T-helper 2 cell treated with Interferon-gamma antibody and Interleukin-4, amounts not matched to agents 5 μg/mL and 100 μg/mL, for 36 hours (primary cell): Measurements from ENCODE around the gene FRS2.
"Not testable (repeated sequence)": the region's sequence is repeated elsewhere in the genome, so short reads cannot be mapped to it uniquely, and the experiment has no call there.

ENCODE experiments used
- DNase-seq: peaks from one replicate; pipeline ENCODE4 v3.0.0; 2021; ENCODE audit warnings: low spot score
- H3K27ac Mint-ChIP-seq: one replicate; pipeline ENCODE4 v1.8.0; 2021; ENCODE audit warnings: mild to moderate bottlenecking, mixed read lengths
- H3K27me3 Mint-ChIP-seq: one replicate; pipeline ENCODE4 v1.8.0; 2021; ENCODE audit warnings: low read depth, mixed read lengths
- H3K36me3 Mint-ChIP-seq: one replicate; pipeline ENCODE4 v1.8.0; 2021; ENCODE audit warnings: low read depth, mixed read lengths
- H3K4me1 Mint-ChIP-seq: one replicate; pipeline ENCODE4 v1.8.0; 2021; ENCODE audit warnings: low read depth, mixed read lengths
- H3K4me3 Mint-ChIP-seq: one replicate; pipeline ENCODE4 v1.8.0; 2022; ENCODE audit warnings: mild to moderate bottlenecking, moderate library complexity, mixed read lengths
- H3K9me3 Mint-ChIP-seq: one replicate; pipeline ENCODE4 v1.8.0; 2021; ENCODE audit warnings: mixed read lengths

FRS2 gene

DNA sequence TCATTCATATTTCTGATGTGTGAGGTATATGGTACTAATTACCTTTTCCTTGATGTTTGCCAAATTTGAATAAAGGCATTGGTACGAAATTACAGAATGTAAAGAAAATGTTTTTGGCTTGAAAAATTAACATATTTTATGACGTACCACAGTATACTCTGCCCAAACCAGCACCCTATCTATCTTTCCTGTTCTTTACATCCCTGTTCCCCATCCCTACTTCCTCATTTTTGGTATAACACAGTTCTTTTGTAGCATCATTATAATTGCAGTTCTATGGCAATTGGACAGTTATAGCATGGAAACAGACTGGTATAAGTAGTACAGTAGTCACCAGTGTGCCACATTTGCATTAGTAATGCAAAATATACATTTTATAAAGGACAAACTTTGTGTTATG is 108.1 kb downstream of the FRS2 start:
- no peak overlapping the region for H3K27ac Mint-ChIP-seq
- no peaks in the 10 kb centered on the region for H3K27me3 Mint-ChIP-seq
- no peak for DNase-seq
- peaks cover 3% of the 10 kb centered on the region for H3K4me1 Mint-ChIP-seq
- no peak overlapping the region for H3K4me3 Mint-ChIP-seq
- no peaks in the 10 kb centered on the region for H3K9me3 Mint-ChIP-seq
- H3K36me3 Mint-ChIP-seq, result peaks cover 13% of the 10 kb centered on the region

DNA sequence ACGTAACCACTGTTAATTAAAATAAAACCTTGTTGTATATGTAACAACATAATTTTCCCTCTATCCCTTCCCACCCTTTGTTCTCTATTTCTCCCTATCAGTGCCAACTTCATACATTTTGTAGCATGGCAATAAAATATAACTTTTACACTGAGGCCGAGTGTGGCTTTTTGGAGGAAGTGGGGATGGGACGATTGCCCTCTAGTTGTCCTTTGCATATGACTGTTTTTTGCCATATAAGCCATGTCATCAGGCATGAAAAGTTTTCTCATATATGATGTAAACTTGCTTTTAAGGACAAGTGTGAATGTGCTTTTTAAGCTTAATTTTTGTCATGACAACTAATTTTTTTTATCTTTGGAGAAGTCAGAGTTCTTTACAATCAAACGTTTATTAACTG is 108.8 kb downstream of the FRS2 start:
- Mint-ChIP-seq H3K4me3 (no peak overlapping the region), H3K27ac (no peak overlapping the region), H3K4me1 (peaks cover 3% of the 10 kb centered on the region), H3K36me3 (peaks cover 10% of the 10 kb centered on the region), H3K9me3 (no peaks in the 10 kb centered on the region), H3K27me3 (no peaks in the 10 kb centered on the region)
- no peak for DNase-seq

DNA sequence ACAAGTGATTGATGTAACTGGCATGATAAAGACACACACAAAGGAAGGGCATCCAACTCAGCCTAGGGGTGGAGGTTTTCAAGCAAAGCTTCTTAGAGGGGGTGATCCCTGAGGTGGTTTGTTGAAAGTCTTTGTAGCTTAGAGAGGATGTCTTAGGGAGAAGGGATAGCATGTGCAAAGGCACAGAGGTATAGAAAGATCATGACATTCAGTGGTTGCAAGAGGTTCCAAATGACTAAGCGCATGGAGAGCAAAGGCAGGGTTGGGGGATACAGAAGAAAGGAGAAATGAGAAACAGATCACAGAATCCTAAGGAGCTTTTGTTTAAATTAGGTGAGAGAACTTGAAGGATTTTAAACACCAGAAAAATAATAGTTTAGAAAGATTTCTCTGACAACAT is 109.9 kb downstream of the FRS2 start:
- no peak for DNase-seq
- Mint-ChIP-seq H3K27me3 (no peaks in the 10 kb centered on the region), H3K36me3 (peaks cover 1% of the 10 kb centered on the region), H3K4me3 (no peak overlapping the region), H3K4me1 (peaks cover 3% of the 10 kb centered on the region), H3K9me3 (no peaks in the 10 kb centered on the region), H3K27ac (no peak overlapping the region)

DNA sequence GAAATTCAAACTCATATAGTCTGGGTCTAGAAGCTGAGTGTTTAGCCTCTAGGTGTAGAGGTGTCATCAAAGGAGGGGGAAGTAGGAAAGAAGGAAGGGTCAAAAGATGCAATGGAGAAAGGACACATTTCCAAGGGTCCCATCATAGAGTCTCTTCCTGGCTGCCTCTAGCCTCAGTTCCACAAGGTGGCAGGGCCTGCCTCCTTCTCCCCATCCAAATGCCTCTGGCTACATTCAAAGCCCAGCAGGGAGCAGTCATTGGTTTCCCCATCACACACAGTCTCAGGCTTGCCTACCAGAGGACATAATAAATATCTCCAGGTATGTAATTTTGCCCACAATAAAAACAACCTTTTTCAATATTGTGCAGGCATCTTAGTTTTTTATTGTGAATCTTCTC is 113.0 kb downstream of the FRS2 start:
- Mint-ChIP-seq H3K4me3 (no peak overlapping the region), H3K27me3 (no peaks in the 10 kb centered on the region), H3K36me3 (peaks cover 23% of the 10 kb centered on the region), H3K9me3 (no peaks in the 10 kb centered on the region), H3K4me1 (peaks cover 6% of the 10 kb centered on the region), H3K27ac (no peak overlapping the region)
- no peak for DNase-seq

DNA sequence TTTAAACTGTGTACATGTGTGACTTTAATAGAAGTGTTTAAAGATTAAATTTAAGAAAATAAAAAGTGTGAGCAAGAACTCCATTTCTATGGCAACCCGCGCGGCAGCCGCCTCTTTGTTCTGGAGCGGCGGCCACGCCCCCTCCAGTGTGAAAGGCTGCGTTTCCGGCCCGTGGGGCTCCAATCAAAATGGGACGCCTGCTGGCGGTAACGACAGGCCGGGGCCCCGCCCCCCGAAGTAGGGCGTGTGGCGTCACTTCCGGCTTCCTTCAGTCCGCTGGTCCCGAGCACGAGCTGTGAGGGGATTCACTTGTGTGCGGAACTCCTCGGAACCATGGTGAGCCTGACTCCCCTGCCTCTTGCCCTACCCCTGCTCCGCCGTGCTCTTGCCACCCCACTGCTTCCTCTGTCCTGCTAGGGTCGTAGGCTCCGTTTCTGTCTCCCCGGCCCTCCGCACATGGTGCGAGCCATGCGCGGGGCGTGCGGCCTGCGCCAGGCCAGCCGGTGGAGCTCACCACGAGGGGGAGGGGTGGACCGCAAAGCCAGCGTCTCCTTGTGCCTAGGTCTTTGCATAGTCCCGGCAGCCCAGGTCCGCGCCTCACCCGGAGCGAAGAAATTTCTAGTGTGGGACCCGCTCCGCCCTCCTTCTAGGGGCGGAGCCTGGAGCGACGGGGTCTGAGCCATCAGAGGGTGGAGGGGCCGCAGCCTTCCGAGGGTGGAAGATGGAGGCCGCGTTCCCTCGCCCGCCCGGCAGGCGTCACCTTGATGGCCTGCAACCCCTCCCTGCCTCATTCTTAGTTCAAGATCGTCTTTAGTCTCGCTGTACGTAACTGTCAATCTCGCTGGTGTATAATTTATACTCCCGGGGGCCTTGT is 115.2 kb downstream of the FRS2 start, which contains the start of gene CCT2:
Gene CCT2, plus strand, starts transcription at position 271 of the 874 bp plus-strand sequence. Its CDS starts 63 bp downstream, at position 334.
- Mint-ChIP-seq H3K4me1 (peaks cover 6% of the 10 kb centered on the region), H3K9me3 (no peaks in the 10 kb centered on the region), H3K4me3 (peak within 1 kb of the TSS; percentile 98), H3K27ac (peak within 1 kb of the TSS; percentile 98), H3K36me3 (peaks cover 41% of the 10 kb centered on the region), H3K27me3 (no peaks in the 10 kb centered on the region)
- DNase-seq, result peak; percentile 96

DNA sequence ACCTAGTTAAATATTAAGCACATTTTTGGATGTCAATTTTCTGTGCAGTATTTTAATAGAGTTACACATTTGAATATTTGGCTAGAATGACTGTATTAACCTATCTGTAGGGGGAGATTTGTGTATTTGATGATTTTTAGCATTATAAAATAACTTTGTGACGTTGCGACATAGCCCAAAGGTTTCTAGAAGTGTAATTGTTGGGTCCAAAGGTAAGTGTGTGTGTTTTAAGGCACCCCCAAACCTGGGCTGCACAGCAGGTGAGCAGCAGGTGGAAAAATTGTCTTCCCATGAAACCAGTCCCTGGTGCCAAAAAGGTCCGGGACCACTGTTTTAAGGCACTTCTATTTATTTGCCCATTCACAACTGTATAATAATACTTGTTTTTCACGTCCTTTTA is 118.3 kb downstream of the FRS2 start:
- H3K36me3 Mint-ChIP-seq, result peaks cover 64% of the 10 kb centered on the region
- peaks cover 8% of the 10 kb centered on the region for H3K4me1 Mint-ChIP-seq
- no peaks in the 10 kb centered on the region for H3K27me3 Mint-ChIP-seq
- no peak overlapping the region for H3K27ac Mint-ChIP-seq
- DNase-seq, result no peak
- H3K4me3 Mint-ChIP-seq, result no peak overlapping the region
- H3K9me3 Mint-ChIP-seq, result no peaks in the 10 kb centered on the region

DNA sequence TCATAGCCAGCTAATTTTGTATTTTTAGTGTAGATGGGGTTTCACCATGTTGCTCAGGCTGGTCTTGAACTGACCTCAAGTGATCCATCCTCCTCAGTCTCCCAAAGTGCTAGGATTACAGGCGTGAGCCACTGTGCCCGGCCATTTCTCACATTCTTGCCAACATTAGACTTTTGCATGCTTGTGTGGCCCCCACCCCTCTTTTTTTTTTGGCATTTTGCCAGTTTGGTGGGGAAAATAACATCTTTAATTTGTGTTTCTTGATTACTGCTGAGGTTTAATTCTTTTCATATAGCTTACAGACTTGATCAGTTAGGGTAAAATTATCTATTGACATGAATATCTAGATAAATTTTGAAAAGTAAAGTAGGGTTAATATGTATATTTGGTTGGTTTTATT is 118.9 kb downstream of the FRS2 start:
- H3K4me3 Mint-ChIP-seq, result no peak overlapping the region
- H3K4me1 Mint-ChIP-seq, result peaks cover 9% of the 10 kb centered on the region
- H3K36me3 Mint-ChIP-seq, result peaks cover 69% of the 10 kb centered on the region
- no peaks in the 10 kb centered on the region for H3K9me3 Mint-ChIP-seq
- DNase-seq, result no peak
- no peaks in the 10 kb centered on the region for H3K27me3 Mint-ChIP-seq
- no peak overlapping the region for H3K27ac Mint-ChIP-seq

DNA sequence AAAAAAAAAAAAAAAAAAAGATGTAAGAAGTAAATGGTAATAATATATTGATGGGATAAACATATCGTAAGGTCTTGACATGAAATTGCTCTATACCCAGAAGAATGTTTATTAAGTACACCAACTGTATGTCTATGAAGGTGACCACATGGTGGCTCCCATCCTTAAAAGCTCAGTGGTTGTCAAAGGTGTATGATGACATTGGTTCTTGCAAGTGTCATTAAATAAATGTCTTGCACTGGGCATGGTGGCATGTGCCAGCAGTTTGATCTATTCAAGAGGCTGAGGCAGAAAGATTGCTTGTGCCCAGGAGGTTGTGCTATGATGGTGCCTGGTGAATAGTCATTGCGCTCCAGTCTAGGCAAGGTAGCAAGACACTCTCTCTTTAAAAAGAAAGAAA is 125.5 kb downstream of the FRS2 start:
- Mint-ChIP-seq H3K9me3 (no peaks in the 10 kb centered on the region), H3K4me3 (no peak overlapping the region), H3K36me3 (peaks cover 68% of the 10 kb centered on the region), H3K4me1 (peaks cover 7% of the 10 kb centered on the region), H3K27me3 (no peaks in the 10 kb centered on the region), H3K27ac (no peak overlapping the region)
- DNase-seq, result no peak

DNA sequence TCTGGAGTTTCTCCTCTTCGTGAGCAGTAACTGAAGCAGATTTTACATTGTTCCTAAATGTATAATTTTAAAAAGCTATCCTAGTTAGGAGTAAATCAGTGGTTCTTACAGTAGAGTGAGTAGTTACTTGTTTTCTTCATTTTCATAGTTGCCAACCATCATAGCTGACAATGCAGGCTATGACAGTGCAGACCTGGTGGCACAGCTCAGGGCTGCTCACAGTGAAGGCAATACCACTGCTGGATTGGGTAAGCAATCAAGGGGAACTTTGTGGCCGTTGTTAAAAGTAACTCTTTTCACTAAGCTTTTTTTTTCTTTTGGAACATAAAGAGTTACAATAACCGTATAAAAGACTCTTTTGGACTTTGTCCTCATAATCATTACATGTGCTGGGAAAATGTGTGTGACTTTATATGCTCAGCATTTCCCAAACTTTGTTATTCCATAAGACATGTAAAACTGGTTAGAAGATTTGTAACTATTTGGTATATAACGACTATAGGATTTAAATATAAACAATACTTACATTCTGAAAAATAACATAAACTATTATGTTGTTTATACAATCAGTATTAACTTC is 128.1 kb downstream of the FRS2 start:
- DNase-seq, result no peak
- Mint-ChIP-seq H3K9me3 (no peaks in the 10 kb centered on the region), H3K4me3 (no peak overlapping the region), H3K27ac (no peak overlapping the region), H3K36me3 (peaks cover 72% of the 10 kb centered on the region), H3K27me3 (no peaks in the 10 kb centered on the region), H3K4me1 (peaks cover 5% of the 10 kb centered on the region)

DNA sequence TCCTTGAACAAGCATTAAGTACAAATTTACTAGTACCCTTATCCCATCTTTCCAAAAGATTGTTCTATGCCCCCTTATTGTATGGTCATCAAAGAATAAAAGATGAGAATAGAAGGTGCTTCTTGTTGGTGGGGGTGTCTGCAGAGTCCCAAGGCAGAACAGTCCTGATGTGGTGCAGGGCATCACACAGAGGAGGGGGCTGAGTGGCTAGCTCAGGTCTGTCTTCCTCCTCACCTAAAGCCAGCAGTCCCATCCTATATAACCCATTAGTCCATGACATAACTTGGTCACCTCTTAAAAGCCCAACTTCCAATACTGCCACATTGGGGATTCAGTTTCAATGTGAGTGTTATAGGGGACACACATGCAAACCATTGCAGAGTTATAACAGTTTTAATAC is 130.6 kb downstream of the FRS2 start:
- H3K36me3 Mint-ChIP-seq, result peaks cover 61% of the 10 kb centered on the region
- H3K27me3 Mint-ChIP-seq, result no peaks in the 10 kb centered on the region
- no peak overlapping the region for H3K4me3 Mint-ChIP-seq
- H3K4me1 Mint-ChIP-seq, result peaks cover 2% of the 10 kb centered on the region
- DNase-seq, result no peak
- H3K9me3 Mint-ChIP-seq, result no peaks in the 10 kb centered on the region
- H3K27ac Mint-ChIP-seq, result no peak overlapping the region

DNA sequence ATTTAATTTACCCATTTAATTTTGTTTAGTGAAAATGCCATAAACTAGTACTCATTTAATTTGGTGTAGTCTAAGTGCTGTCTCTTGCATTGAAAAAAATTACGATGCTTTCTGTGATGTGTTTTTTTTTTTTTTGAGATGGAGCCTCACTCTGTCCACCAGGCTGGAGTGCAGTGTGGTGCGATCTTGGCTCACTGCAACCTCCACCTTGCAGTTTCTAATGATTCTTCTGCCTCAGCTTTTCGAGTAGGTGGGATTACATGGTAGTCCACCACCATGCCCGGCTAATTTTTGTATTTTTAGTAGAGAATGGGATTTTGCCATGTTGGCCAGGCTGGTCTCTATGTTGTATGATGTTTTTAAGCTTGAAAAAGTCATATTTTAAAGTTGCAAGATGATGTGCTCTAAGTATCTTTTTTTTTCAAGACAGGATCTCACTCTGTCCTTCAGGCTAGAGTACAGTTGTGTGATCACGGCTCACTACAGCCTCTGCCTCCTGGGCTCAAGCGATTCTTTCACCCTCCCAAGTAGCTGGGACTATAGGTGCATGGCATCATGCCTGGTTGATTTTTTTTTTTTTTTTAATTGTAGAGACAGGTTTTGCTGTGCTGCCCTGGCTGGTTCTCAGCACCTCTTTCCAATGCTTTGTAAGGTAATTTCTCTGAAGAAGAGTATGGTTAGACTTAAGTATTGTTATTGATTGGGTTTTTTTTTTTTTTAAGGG is 131.9 kb downstream of the FRS2 start:
- no peaks in the 10 kb centered on the region for H3K27me3 Mint-ChIP-seq
- H3K36me3 Mint-ChIP-seq, result peaks cover 51% of the 10 kb centered on the region
- H3K4me1 Mint-ChIP-seq, result no peaks in the 10 kb centered on the region
- H3K4me3 Mint-ChIP-seq, result no peak overlapping the region
- no peaks in the 10 kb centered on the region for H3K9me3 Mint-ChIP-seq
- DNase-seq, result no peak
- H3K27ac Mint-ChIP-seq, result no peak overlapping the region

DNA sequence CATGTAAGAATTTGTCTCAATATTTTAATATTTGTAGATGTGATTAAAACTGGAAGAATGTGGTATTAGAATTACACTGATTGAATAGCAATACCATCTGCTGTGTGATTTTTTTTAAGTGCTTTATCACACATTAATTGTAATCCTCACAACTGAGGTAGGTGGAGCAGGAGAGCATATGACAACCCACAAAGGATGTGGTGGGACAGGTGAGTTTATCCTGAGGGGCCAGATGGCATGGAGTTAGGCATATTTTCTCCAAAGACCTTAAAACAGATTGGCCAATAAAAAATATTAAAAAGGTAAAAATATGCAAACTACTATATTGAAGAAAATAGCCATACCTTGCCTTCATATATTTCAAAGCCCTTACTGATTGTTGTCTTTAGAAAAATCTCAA is 132.8 kb downstream of the FRS2 start:
- no peak overlapping the region for H3K27ac Mint-ChIP-seq

DNA sequence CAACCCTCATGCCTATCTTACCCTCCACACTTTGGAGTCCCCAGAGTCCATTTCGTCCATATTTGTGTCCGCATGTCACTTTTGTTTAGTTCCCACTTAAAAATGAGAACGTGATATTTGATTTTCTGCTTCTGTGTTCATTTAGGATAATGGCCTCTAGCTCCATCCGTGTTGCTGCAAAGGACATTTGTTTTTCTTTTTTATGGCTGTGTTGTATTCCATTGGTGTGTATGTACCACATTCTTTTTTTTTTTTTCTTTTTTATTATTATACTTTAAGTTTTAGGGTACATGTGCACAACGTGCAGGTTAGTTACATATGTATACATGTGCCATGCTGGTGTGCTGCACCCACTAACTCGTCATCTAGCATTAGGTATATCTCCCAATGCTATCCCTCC is 133.4 kb downstream of the FRS2 start:
- not testable (repeated sequence) for DNase-seq, H3K27ac Mint-ChIP-seq, H3K4me1 Mint-ChIP-seq, H3K9me3 Mint-ChIP-seq, H3K4me3 Mint-ChIP-seq, H3K27me3 Mint-ChIP-seq
- H3K36me3 Mint-ChIP-seq, result peaks cover 39% of the 10 kb centered on the region

More for the DNA sequence above, 132.8 kb downstream of the FRS2 start:
- no peak for DNase-seq
- no peaks in the 10 kb centered on the region for H3K4me1 Mint-ChIP-seq
- H3K27me3 Mint-ChIP-seq, result no peaks in the 10 kb centered on the region
- no peaks in the 10 kb centered on the region for H3K9me3 Mint-ChIP-seq
- no peak overlapping the region for H3K4me3 Mint-ChIP-seq
- peaks cover 44% of the 10 kb centered on the region for H3K36me3 Mint-ChIP-seq

DNA sequence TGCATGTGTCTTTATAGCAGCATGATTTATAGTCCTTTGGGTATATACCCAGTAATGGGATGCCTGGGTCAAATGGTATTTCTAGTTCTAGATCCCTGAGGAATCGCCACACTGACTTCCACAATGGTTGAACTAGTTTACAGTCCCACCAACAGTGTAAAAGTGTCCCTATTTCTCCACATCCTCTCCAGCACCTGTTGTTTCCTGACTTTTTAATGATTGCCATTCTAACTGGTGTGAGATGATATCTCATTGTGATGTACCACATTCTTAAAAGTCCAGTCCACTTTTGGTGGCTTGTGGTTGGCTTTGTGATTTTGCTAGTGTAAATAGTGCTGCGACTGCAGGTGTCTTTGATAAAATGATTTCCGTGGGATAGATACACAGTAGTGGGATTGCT is 134.1 kb downstream of the FRS2 start:
- DNase-seq, H3K4me1 Mint-ChIP-seq, H3K9me3 Mint-ChIP-seq, H3K4me3 Mint-ChIP-seq, H3K27me3 Mint-ChIP-seq, H3K27ac Mint-ChIP-seq: not testable (repeated sequence)
- H3K36me3 Mint-ChIP-seq, result peaks cover 34% of the 10 kb centered on the region
